GM12873 (cell line): Measurements from ENCODE around the gene DOK6.

ENCODE experiments used
- CTCF ChIP-seq: IDR thresholded peaks from 2 replicates; pipeline ENCODE4 v1.5.1; 2012; ENCODE audit warnings: low read depth, mild to moderate bottlenecking, moderate library complexity, low read length, control low read depth; ENCODE audit not compliant: insufficient read depth; ENCODE audit errors: missing control alignments

Gene DOK6

GRCh38 chr18:69838620-69839411, 438.1 kb downstream of the DOK6 start:
- TF ChIP-seq CTCF: no peak

GRCh38 chr18:69839497-69839896, 438.8 kb downstream of the DOK6 start:
- TF ChIP-seq CTCF: no peak

- TF ChIP-seq CTCF: no peak
Observed at GRCh38 chr18:69840001-69840400, 439.3 kb downstream of the DOK6 start.

GRCh38 chr18:69840445-69840844, 439.8 kb downstream of the DOK6 start:
- no peak for TF ChIP-seq CTCF

- TF ChIP-seq CTCF: no peak
Observed at GRCh38 chr18:69841117-69841516, 440.4 kb downstream of the DOK6 start.

GRCh38 chr18:69843015-69843414, 442.3 kb downstream of the DOK6 start:
- TF ChIP-seq CTCF: no peak

- TF ChIP-seq CTCF: no peak
Observed at GRCh38 chr18:69844656-69845055, 444.0 kb downstream of the DOK6 start.
